Large intestine (tissue), 3 donors: ENCODE results near the gene CDIPT. TPM values are rescaled to one million over a fixed set of nuclear protein-coding genes. Genes with fewer than 3 reads are reported as not detected.
A peak's percentile ranks its signal among the peaks of the same experiment; 100 is the strongest.

Experiments used
- DNase-seq, 2 donors: peaks; one replicate each; pipeline versions ENCODE4 v3.0.0 to v3.0.0-alpha.2; 2013
- H3K27ac ChIP-seq: one replicate; pipeline ENCODE4 v1.5.1; 2013; ENCODE audit warnings: low read length
- H3K27me3 ChIP-seq: 2 replicates; pipeline ENCODE4 v1.6.1; 2013; ENCODE audit warnings: low read length; ENCODE audit not compliant: control insufficient read depth, insufficient read depth
- H3K36me3 ChIP-seq: 2 replicates; pipeline ENCODE4 v1.6.1; 2013; ENCODE audit warnings: low read length; ENCODE audit not compliant: control insufficient read depth, insufficient read depth
- H3K4me1 ChIP-seq: one replicate; pipeline ENCODE4 v1.6.1; 2013; ENCODE audit warnings: low read length; ENCODE audit not compliant: control insufficient read depth, insufficient read depth
- H3K4me3 ChIP-seq: one replicate; pipeline ENCODE4 v1.5.1; 2013; ENCODE audit warnings: low read length
- H3K9me3 ChIP-seq: one replicate; pipeline ENCODE4 v1.6.1; 2013; ENCODE audit warnings: mild to moderate bottlenecking, low read depth, low read length, moderate library complexity; ENCODE audit not compliant: control insufficient read depth
- WGBS: methylation state at CpG from one replicate; pipeline ENCODE4 v1.1.5; 2013; ENCODE audit warnings: low lambda C conversion rate; ENCODE audit not compliant: insufficient coverage; 5-methylcytosine and 5-hydroxymethylcytosine counted together
- polyA plus RNA-seq: library from polyadenylated mRNA; unstranded; fragments of 120-200 nt; gene quantifications from one replicate; pipeline ENCODE4 v1.2.1, GENCODE V29; 2013

Gene CDIPT
- polyA plus RNA-seq, 1 donor, result 68.7 TPM

DNA sequence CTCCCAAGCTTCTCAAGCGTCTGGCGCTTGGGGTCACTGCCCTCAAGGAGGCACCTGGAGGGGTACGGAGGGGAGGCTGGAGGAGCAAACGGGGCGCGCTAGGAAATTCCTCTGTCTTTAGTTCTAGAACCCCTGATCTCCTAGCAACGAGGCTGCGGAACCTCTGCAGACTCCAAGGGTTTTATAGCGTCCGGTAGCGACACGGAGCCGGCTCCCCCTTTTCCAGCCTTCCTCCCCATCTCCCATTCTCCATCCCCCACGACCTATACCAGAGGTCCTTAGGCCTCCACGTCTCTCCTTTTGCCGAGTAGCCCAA lies 601 bp upstream of the CDIPT start:
- WGBS, result no CpG with 5 or more reads among the region's 16 CpGs
- peak overlapping the region; percentile 88 for H3K4me3 ChIP-seq
- H3K36me3 ChIP-seq, result peaks cover 24% of the 10 kb centered on the region
- H3K27ac ChIP-seq, result peak overlapping the region; percentile 91
- no peaks in the 10 kb centered on the region for H3K27me3 ChIP-seq
- no peak for DNase-seq
- no peaks in the 10 kb centered on the region for H3K9me3 ChIP-seq
- H3K4me1 ChIP-seq, result peaks cover 18% of the 10 kb centered on the region

DNA sequence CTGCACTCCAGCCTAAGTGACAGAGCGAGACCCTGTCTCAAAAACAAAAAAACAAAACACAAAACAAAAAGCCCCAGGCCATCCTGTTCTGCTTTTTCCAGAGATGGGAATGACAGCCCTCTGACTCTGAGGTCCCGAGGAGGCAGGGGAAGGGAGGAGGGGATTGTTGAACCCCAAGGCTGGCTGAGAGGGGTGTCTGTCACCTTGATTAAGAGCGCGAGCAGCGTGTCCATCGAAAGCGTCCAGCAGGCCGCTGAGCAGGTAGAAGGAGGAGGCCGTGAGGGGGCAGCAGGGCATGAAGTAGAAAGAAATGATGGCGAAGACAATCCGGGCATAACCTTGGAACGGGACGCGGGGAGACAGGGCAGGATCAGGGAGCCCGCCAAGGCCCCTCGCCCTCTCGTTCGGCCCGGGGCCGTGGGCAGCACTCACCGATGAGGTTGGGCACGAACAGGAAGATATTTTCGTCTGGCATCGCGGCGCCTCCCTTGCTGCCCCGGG lies 593 bp downstream of the CDIPT start:
- DNase-seq, result peak in 1 of 2 donors; percentile 54
- peak overlapping the region; percentile 91 for H3K27ac ChIP-seq
- WGBS, result 0% methylated on average over 1 of the region's 27 CpGs
- H3K9me3 ChIP-seq, result no peaks in the 10 kb centered on the region
- H3K4me1 ChIP-seq, result peaks cover 18% of the 10 kb centered on the region
- H3K36me3 ChIP-seq, result peaks cover 30% of the 10 kb centered on the region
- peak overlapping the region; percentile 88 for H3K4me3 ChIP-seq
- no peaks in the 10 kb centered on the region for H3K27me3 ChIP-seq

DNA sequence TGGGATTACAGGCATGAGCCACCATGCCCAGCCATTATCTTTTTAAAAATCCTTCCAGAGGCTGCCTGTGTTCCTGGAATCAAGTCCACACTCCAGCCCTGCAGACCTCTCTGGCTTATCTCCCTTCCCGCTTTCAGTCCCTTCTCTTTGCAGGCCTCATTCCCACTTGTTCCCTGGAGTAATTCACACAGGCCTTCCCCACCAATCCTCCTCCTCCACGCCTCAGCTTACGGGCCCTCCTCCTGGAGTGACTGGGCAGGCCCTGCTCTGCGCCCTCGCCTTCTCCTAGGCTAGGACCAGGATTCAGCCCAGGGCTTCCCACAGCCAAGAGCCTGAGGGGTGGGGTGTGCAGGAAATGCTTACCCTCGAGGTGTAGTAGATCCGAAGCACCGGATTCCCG lies 2.8 kb downstream of the CDIPT start:
- WGBS, result 40% methylated on average over 1 of the region's 9 CpGs
- H3K4me3 ChIP-seq, result no peak overlapping the region
- no peak overlapping the region for H3K27ac ChIP-seq
- no peaks in the 10 kb centered on the region for H3K27me3 ChIP-seq
- DNase-seq, result no peak
- H3K9me3 ChIP-seq, result no peaks in the 10 kb centered on the region
- H3K4me1 ChIP-seq, result peaks cover 18% of the 10 kb centered on the region
- H3K36me3 ChIP-seq, result peaks cover 30% of the 10 kb centered on the region

DNA sequence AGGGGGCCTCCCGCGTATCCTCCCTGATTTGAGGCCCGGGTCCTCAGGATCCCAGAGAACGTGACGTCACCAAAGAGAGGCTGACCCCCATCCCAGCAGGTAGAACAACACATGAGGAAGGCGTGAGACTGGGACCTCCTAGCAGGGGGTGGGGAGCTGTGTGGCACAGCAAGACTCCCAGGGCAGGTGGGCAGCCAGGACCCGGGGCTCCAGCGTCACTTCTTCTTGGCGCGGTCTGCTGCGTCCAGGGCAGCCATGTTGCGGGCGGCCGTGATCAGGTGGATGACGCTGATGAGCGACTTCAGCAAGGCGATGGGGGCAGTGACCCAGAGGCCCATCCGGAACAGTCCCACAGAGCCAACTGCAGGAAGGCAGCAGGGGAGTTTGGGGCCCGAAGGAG lies 4.1 kb downstream of the CDIPT start:
- no peaks in the 10 kb centered on the region for H3K9me3 ChIP-seq
- H3K27me3 ChIP-seq, result no peaks in the 10 kb centered on the region
- H3K4me3 ChIP-seq, result no peak overlapping the region
- no peak for DNase-seq
- peaks cover 30% of the 10 kb centered on the region for H3K36me3 ChIP-seq
- H3K4me1 ChIP-seq, result peaks cover 18% of the 10 kb centered on the region
- H3K27ac ChIP-seq, result no peak overlapping the region
- WGBS, result no CpG with 5 or more reads among the region's 19 CpGs

DNA sequence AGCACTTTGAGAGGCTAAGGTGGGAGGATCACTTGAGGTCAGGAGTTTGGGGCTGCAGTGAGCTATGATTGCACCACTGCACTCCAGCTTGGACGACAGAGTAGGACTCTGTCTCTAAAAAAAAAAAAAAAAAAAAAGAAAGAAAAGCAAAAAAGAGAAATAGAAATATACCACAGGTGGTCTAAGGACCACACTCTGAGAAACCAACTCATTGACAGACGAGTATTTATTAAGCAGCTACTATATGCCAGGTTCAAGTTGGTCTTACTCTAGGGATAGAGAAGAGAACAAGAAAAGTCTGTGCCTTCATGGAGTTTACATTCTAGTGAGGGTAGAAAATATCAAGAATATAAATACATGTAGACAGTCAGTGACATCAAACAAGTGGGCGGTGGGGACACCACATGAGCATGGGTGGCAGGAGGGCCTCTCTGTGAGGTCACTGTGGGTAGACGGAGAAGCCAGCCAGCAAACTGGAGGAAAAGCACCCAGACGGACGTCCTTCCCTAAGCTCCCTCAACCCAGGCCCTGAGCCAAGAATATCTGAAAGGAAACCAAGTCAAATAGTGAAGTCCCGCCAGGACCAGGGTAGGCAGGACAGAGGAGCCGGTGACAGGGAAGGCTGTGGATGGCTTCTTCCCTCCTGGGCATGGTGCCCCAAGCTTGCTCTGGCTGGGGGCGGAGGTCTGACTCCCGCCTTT lies 4.7 kb downstream of the CDIPT start:
- H3K27ac ChIP-seq, result no peak overlapping the region
- no CpG with 5 or more reads among the region's 10 CpGs for WGBS
- peaks cover 13% of the 10 kb centered on the region for H3K4me1 ChIP-seq
- no peaks in the 10 kb centered on the region for H3K9me3 ChIP-seq
- DNase-seq, result no peak
- H3K27me3 ChIP-seq, result no peaks in the 10 kb centered on the region
- peaks cover 30% of the 10 kb centered on the region for H3K36me3 ChIP-seq
- H3K4me3 ChIP-seq, result no peak overlapping the region

DNA sequence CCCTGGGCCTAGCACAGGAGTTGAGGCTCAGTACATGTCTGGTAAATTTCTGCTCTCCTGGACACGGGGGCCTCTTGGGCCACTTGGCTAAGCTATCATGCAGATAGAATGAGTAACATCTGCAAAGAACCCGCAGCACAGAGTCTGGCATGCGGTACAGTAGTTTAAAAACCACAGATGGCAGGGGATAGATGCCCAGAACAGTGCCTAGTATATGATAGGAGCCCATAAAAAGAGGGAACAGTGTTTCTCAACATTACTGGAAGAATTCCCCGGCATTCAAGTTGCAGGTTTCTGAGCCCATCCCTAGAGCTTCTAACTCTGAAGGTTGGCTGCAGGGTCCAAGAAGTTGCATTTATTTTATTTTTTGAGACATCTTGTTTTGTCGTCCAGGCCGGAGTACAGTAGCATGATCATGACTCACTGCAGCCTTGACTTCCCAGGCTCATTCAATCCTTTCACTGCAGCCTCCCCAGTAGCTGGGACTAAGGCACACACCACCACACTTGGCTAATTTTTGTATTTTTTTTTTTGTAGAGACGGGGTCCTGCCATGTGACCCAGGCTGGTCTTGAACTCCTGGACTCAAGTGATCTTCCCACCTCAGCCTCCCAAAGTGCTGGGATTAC lies 5.8 kb downstream of the CDIPT start:
- no CpG with 5 or more reads among the region's 7 CpGs for WGBS
- no peak overlapping the region for H3K4me3 ChIP-seq
- peaks cover 13% of the 10 kb centered on the region for H3K4me1 ChIP-seq
- no peaks in the 10 kb centered on the region for H3K9me3 ChIP-seq
- no peak for DNase-seq
- H3K27ac ChIP-seq, result no peak overlapping the region
- H3K27me3 ChIP-seq, result no peaks in the 10 kb centered on the region
- peaks cover 30% of the 10 kb centered on the region for H3K36me3 ChIP-seq

DNA sequence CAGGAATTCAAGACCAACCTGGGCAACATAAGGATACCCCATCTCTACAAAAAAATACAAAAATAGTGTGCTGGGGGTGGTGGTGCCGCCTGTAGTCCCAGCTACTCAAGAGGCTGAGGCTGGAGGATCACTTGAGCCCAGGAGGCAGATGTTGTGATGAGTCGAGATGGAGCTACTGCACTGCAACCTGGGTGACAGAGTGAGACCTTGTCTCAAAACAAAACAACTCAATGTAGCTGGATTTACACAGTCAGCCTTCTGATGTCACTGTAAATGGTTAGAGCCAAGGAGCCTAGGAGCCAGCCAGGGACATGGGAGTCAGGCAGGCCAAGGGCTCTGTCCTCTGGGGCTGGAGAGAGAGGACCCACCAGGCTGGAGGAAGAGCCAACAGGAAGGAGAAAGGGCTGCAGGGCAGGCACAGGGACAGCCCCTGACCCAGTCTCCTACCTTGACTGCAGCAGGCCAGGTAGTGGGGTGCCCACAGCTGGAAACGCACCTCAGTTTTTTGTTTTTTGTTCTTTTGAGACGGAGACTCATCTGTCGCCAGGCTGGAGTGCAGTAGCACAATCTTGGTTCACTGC lies 8.4 kb downstream of the CDIPT start:
- Histone ChIP-seq H3K36me3 (peaks cover 15% of the 10 kb centered on the region), H3K4me3 (no peak overlapping the region), H3K9me3 (no peaks in the 10 kb centered on the region), H3K27ac (no peak overlapping the region), H3K27me3 (no peaks in the 10 kb centered on the region), H3K4me1 (no peaks in the 10 kb centered on the region)
- DNase-seq, result no peak
- no CpG with 5 or more reads among the region's 5 CpGs for WGBS

DNA sequence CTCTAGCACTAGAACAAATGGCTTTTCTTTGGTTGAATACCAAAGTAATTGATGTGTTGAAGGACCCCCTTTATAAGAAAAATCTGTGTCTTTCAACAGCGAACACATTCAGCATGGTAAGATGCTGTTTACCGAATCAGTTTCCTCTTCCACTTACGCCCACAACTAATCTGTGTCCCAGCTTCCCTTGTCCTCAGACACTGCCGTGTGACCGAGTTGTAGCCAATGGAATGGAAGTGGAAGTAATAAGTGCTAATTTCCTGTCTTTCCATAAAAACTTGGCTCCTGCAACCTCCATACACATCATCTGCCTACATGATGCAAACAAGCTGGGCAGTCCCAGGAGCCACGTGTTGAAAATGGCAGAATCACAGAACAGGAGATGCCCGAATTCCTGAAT lies 10.4 kb downstream of the CDIPT start:
- Histone ChIP-seq H3K9me3 (no peaks in the 10 kb centered on the region), H3K36me3 (peaks cover 2% of the 10 kb centered on the region), H3K4me1 (no peaks in the 10 kb centered on the region), H3K27ac (peak overlapping the region; percentile 32), H3K27me3 (no peaks in the 10 kb centered on the region), H3K4me3 (no peak overlapping the region)
- peak; percentile 56 to 60 for DNase-seq
- no CpG with 5 or more reads among the region's 7 CpGs for WGBS

DNA sequence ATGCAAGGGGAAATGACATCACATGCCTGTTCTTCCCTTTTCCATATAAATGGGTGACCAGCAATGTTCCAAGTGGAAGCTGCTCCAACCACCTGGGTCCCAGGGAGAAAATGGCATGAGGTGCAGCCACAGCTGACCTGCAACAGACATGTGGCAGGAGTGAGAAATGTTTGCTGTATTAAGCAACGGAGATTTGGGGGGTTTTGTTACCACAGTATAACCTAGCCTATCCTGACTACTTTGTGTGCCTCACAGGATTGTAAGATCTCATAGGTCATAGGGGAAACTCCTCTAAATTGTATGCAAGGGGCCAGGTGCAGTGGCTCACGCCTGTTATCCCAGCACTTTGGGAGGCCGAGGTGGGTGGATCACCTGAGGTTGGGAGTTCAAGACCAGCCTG lies 12.0 kb downstream of the CDIPT start:
- WGBS, result no CpG with 5 or more reads among the region's 3 CpGs

DNA sequence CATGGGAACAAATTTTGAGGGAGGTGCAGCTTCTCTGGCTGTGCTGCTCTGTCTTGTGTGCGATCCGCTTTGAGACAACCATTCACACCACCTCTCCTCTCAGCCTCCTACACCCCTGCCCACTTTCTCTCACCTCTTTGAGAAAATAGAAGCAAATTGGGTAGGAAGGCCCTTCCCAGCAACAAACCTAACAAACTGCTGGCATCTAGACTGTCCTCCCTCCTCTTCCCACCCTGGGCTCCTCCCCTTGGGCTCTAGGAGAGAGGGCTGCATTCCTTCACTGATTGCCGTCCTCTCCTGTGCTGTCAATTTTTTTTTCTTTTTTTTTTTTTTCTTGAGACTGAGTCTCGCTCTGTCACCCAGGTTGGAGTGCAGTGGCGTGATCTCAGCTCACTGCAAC lies 13.5 kb downstream of the CDIPT start:
- no CpG with 5 or more reads among the region's 5 CpGs for WGBS
- peak in 1 of 2 donors; percentile 20 for DNase-seq
- peaks cover 33% of the 10 kb centered on the region for H3K36me3 ChIP-seq
- H3K4me1 ChIP-seq, result no peaks in the 10 kb centered on the region
- no peaks in the 10 kb centered on the region for H3K27me3 ChIP-seq
- H3K9me3 ChIP-seq, result no peaks in the 10 kb centered on the region
- H3K27ac ChIP-seq, result no peak overlapping the region
- no peak overlapping the region for H3K4me3 ChIP-seq

More for the DNA sequence above, 12.0 kb downstream of the CDIPT start:
- no peak for DNase-seq
- peaks cover 18% of the 10 kb centered on the region for H3K36me3 ChIP-seq
- H3K27ac ChIP-seq, result no peak overlapping the region
- H3K9me3 ChIP-seq, result no peaks in the 10 kb centered on the region
- H3K27me3 ChIP-seq, result no peaks in the 10 kb centered on the region
- no peak overlapping the region for H3K4me3 ChIP-seq
- H3K4me1 ChIP-seq, result no peaks in the 10 kb centered on the region
